Hematopoietic multipotent progenitor cell treated with erythropoietin and hydrocortisone succinate and interleukin-3 and kit ligand, for 6 days (in vitro differentiated cells): ENCODE measurements around the gene REEP3.
A peak's percentile ranks its signal among the peaks of the same experiment; 100 is the strongest.
"Not testable (repeated sequence)": the region's sequence is repeated elsewhere in the genome, so short reads cannot be mapped to it uniquely, and the experiment has no call there.

ENCODE experiments used
- DNase-seq: peaks from one replicate; pipeline ENCODE4 v3.0.0-alpha.2; 2015

REEP3 gene, protein sequence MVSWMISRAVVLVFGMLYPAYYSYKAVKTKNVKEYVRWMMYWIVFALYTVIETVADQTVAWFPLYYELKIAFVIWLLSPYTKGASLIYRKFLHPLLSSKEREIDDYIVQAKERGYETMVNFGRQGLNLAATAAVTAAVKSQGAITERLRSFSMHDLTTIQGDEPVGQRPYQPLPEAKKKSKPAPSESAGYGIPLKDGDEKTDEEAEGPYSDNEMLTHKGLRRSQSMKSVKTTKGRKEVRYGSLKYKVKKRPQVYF

DNA sequence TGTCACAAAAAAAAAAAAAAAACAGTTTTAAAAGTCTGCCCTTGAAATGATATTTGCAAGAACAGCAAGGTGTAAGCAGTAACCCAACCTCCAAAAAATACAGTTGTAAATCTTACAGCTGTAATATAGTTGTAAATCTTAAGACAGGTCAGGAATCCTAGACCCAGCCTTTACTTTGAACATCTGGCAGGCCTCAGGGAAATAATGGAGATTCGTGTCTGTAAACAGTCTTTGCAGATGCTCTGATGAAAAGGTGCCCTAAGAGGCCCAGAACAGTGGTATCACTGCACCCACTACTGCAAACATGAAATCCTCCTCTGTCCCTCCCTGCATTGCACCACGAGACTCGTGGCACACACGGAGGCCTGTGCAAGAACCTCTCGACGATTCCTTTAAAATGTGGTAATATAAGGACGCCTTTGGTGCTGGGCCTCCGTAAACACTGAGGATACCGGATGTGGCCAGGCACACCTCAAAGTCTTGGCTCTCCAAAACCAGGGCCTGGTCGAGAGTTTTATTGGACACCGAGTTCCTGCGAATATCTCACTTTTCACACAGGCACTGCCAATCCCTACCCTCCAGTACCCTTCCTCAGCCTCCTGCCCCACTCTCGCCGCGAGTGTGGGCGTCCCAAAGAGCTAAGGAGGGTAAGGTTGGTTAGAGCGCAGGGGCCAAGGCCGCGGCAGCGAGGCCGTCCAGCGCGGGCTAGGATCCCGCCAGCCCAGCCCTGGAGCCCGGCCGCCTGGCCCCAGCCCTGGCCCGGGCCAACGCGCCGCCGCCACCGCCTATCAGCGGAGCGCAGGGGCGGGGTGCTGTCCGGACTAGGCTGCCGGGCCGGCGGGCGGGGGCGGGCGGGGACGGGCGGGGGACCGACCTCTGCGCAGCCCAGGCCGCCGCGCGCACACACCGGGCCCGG is at the start of gene REEP3:
REEP3 (plus strand) TSS at position 902 of the 916 bp plus-strand sequence. CDS start 145 bp downstream, outside the sequence.
- DNase-seq: peak; percentile 78

DNA sequence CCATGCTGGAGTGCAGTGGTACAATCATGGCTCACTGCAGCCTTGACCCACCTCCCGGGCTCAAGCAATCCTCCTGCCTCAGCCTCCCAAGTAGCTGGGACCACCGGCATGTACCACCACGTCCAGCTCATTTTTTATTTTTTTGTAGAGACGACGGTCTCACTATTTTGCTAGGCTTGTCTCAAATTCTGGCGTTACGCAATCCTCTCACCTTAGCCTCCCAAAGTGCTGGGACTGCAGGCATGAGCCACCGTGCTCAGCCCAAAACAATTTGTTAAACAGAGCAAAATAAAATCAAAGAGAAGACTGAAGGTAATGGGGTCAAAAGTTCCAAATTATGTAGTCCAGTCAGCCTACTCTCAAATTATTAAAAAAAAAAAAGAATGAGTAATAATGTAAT is 46.7 kb upstream of the REEP3 start:
- DNase-seq: no peak

DNA sequence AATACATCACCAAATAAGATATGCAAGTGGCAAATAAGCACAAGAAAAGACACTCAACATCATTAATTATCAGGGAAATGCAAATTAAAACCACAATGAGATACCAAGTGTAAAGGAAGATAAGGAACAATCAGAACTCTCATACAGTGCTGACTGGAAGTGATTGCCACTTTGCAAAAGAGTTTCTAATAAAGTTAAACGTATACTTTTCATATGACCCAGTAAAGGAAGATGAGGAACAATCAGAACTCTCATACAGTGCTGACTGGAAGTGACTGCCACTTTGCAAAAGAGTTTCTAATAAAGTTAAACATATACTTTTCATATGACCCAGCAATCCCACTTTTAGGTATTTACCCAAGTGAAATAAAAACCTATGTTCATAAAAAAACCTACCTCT is 43.3 kb upstream of the REEP3 start:
- DNase-seq: peak; percentile 32

DNA sequence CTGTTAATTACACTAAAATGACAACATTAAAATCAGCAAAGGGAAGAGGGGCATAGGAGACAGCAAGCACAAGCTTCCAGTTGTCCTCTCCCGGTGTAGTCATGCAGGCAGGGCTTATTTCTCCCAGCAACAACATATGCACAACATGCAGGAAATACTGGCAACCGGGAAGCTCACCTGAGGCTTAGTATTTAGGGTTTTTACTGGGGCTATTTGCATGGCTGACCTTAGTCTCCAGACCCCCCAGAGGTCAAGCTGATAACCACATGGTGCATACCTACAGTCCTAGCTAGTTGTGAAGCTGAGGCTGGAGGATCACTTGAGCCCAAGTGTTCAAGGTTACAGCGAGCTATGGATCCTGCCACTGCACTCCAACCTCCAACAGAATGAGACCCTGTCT is 42.6 kb upstream of the REEP3 start:
- no peak for DNase-seq

DNA sequence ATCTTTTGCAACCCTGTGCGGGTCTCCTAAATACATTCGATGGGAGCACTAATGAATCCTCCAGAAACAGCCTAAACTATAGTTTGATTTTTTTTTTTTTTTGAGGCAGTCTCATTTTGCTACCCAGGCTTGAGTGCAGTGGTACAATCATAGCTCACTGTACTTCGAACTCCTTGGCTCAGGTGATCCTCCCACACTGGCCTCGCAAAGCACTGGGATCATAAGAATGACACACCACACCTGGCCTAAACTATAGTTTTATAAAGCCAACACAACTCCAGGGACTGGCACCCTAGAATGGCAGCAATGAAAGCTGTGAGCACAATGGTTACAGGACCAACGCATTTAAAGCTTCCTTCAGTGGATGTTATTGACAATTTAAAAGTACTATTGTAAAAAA is 41.0 kb upstream of the REEP3 start:
- no peak for DNase-seq

DNA sequence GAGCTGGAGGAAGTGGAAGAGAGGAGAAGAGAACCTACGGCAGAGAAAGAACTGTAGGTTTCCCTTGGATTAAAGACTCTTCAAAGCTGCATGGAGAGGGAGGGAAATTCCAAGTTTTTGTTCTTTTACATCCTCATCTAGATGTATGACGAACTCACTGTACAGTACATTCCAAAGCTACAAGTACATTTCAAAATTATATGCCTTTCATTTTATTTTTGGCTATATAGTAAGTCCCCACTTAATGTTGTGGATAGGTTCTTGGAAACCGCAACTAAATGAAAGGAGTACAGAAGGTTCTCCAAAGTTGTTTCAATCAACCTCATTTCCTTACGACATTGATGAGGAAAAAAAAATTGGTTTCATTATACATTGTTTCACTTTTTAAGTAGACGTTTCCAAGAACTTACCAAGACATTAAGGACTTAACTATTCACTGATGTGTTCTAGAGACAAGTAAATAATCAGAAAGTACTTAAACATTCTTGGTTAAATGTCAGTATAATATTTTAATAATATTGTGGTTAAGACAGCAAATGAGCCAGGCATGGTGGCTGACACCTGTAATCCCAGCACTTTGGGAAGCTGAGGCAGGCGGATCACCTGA is 39.3 kb upstream of the REEP3 start:
- no peak for DNase-seq

DNA sequence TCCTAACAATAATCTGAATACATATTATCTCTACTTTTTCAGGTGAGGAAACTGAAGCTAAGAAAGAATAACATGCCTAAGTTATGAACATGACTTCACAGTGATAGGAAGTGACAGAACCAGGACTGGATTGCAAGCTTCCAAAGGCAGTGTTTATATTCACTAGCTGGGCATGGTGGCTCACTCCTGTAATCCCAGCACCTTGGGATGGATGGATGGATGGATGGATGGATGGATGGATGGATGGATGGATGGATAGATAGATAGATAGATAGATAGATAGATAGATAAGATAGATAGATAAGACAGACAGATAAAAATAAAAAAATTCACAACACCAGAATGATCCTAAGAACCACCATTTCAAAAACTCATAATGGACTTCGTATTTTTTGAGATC is 37.2 kb upstream of the REEP3 start:
- no peak for DNase-seq

DNA sequence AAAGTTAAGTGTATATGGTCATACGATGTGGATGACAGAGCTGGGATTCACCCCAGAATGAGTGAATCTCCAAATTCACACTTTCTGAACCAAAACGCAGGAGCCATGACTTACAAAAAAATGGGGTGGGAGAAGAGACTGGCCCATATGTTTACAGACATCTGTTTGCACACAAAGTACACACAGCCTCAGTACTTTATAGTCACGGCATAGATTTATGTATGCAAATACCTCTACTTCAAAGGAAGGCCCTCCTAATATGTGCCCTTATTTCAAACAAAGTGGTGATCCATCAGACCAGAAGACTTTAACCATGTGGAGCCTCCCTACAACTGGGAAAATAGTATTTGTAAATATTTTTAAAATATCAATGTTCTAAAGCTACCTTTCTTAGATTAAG is 33.2 kb upstream of the REEP3 start:
- DNase-seq: no peak

DNA sequence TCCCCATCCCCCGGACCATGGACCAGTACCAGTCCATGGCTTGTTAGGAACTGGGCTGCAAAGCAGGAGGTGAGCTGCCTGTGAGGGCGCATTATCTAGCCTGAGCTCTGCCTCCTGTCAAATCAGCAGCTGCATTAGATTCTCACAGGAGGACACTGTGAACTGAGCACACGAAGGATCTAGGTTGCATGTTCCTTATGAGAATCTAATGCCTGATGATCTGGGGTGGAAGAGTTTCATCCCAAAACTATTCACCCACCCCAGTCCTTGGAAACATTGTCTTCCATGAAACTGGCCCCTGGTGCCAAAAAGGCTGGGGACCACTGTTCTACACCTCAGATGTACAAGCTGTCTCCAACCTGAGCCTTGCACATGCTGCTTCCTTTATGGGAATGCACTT is 31.4 kb upstream of the REEP3 start:
- DNase-seq: no peak

DNA sequence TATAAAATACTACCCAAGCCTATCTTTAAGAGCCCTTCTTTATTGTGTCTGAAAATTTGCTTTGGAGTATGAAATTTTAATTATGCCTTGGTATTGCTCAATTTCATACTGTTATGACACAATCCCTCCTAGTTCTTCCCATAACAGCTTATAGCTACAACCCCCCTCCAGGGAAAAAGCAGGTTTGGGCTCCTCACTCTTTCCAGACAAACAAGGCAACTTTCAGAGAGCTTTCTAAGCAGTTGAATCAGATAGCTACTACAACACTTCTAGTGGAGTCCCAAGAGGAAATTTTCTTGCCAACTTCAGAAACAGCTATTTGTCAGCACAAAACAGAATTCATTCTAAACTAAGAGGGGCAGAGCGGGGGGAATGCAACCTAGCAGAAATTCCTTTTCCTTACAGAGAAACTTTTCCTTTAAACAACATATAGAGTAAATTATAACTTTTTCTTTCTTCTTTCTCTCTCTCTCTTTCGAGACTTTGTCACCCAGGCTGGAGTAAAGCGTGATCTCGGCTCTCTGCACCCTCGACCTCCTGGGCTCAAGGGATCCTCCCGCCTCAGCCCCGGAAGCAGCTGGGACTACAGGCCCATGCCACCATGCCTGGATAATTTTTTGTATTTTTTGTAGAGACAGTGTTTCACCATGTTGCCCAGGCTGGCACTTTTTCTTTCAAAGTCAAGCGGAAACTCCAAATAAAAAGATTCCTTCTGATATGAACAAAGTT is 29.4 kb upstream of the REEP3 start:
- peak; percentile 11 for DNase-seq

DNA sequence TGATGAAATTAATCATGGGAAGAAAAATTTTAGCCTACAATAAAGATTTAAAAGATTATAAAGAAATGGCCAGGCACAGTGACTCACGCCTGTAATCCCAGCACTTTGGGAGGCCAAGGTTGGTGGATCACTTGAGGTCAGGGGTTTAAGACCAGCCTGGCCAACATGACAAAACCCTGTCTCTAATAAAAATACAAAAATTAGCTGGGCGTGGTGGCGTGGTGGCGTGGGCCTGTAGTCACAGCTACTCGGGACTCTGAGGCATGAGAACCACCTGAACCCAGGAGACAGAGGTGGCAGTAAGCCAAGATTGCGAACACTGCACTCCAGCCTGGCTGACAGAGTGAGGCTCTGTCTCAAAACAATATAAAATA is 28.9 kb upstream of the REEP3 start:
- DNase-seq: not testable (repeated sequence)

DNA sequence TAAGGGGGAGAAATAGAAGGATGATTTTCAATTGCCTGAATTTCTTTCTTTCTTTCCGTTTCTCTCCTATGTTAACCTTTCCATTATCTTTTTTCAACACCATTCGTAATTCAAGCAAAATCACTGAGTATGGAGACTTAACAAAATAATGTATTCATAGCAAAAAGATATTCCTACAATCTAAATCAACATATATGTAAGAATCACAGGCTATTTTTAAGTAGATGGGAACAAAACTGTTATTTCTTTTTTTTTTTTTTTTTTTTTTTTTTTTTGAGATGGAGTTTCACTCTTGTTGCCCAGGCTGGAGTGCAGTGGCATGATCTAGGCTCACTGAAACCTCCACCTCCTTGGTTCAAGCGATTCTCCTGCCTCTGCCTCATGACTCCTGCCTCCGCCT is 28.2 kb upstream of the REEP3 start:
- no peak for DNase-seq

DNA sequence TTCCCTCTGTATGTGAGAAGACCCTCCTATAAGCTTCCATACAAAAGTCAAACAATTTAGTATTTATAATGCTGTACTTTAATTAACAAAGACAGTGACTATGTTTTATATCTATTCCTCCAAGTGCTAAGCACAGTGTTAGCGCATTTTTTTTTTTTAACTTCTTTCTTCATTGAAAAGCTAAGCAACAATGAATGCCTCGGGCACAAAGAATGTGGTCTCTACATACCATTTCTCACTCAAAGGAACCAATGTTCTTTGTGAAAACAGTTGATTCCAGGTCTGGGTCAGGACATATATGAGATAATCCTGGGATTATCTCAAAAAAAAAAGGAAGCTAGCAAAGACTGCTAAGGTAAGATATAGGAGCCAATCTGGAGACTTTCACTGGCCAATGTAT is 26.2 kb upstream of the REEP3 start:
- no peak for DNase-seq

DNA sequence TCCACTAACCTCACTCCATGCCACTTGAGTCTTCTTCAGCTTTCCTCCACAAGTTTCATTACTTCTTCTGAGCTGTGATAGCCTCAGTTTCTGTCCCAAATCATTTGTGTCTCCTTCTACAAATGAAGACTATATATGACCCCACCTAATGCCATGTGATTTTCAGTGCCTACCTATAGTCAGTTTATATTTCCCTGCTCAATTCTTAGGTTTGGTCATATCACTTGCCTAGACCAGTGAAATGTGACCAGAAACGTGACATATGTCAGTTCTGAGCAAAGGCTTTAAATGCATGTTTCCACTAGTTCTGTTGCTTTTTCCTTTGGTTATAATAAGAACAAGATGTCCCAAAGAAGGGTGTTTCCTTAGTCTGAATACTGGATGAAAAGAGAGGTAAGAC is 24.6 kb upstream of the REEP3 start:
- DNase-seq: no peak

DNA sequence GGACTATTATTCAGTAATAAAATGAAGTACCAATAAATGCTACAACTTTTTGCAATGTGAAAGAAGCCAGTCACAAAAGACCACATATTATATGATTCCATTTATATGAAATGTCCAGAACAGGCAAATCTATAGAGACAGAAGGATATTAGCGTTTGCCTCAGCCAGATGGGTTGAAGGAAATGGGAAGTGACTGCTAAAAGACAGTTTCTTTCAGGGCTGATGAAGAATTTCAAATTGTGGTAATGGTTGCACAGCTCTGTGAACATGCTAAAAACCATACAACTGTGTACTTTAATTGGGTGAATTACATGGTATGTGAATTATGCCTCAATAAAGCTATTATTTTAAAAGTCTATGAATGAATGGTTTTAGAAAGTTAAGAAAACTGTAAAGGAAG is 23.9 kb upstream of the REEP3 start:
- no peak for DNase-seq

DNA sequence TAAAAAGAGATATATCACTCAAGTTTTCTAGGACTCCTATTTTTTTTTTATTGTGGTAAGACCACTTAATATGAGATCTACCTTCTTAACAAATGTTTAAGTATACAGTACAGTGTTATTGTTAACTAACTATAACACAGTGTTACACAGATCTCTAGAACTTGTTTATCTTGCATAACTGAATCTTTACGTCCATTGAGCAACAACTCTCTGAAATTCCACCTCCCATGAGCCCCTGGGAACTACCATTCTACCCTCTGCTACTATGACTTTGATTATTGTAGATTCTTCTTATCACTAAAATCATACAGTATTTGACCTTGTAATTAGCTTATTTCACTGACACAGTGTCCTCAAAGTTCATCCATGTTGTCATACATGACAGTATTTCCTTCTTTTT is 22.5 kb upstream of the REEP3 start:
- no peak for DNase-seq

DNA sequence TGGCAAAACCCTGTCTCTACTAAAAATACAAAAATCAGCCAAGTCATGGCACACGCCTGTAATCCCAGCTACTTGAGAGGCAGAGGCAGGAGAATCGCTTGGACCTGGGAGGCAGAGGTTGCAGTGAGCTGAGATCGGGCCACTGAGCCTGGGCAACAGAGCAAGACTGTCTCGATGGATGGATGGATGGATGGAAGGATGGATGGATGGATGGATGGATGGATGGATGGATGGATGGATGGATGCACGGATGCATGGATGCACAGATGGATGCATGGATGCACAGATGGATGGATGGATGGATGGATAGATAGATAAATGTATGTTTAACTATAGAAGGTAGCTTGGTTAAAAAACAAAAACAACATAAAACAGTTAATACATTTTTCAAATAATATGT is 20.6 kb upstream of the REEP3 start:
- DNase-seq: not testable (repeated sequence)

DNA sequence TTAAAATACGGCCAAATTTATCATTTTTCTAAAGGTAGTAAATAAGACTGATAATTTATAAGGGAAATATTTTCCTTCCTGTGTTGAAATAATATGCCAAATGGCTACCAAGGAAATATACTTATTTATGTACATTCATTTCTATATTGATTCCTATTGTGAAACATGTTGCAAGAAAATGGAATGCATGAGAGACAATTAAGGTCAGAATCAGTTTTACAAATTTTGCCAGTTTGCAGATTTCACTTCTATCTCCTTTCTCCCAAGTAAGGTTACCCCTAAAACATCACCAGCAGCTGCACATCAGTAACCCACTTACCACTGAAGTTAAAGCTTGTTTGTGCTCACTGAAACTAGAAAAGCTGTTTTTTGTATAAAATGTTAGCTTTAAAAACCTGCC is 19.2 kb upstream of the REEP3 start:
- DNase-seq: no peak

DNA sequence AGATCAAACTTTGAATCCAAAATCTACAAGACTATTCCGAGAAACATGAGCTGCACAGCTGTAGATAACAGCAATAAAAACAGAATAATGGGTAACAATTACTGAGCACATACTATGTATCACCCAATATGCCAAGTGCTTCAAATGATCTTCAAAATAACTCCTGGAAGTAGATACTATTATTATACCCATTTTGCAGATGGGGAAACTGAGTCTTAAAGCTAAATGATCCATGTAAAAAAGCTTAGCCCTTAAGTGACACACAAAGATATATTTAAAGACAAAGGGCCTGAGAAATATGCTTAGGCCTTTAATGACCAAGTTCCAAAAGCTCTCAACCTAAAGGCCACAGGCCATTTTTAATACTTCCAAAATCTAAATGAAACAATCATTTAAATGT is 18.4 kb upstream of the REEP3 start:
- DNase-seq: no peak

DNA sequence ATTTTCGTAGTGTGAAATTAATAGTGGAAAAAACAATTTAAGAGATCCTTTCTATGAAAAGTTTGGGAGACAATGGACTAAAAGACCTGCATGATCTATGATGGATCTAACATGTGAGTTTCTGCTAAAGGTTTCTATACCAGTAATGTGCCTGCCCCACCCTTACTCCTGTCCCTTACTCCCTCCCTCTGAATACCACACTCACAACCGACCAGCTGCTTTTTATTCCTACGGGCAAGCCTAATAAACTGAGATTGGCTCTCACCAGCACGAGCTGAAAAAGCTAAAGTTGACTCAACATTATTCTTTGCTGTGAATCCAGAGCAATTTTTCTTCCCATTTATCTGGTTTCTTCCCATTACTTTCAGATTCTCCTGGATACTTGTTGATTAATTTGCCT is 17.8 kb upstream of the REEP3 start:
- DNase-seq: no peak

DNA sequence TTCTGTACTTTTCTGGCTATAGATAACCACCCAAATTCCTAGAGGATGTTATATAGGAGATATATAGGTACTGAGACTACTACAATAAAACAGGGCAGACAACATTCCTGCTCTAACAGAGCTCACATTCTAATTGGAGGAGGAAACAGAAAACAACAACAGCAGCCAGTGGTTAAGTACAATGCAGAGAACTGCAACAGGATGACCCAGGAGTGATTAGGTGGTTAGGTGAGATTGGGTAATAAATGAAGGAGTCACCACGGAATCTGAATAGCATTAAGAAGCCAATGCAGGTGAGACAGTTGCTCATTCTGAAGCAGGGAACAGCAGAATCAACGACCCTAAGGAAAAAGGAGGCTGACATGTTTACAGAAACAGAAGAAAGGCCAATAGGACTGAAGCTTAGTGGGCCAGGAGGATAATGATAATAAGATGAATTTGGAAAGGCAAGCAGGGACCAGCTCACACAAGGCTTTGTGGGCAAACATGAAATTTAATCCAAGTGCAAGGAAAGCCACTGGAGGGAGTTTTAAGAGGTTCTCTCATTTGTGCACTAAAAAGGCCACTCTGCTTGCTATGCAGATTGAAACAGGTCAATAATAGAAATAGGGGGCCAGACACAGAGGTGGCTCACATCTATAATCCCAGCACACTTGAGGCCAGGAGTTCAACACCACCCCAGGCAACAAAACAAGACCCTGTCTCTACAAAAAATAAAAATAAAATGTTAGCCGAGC is 16.9 kb upstream of the REEP3 start:
- DNase-seq: no peak

DNA sequence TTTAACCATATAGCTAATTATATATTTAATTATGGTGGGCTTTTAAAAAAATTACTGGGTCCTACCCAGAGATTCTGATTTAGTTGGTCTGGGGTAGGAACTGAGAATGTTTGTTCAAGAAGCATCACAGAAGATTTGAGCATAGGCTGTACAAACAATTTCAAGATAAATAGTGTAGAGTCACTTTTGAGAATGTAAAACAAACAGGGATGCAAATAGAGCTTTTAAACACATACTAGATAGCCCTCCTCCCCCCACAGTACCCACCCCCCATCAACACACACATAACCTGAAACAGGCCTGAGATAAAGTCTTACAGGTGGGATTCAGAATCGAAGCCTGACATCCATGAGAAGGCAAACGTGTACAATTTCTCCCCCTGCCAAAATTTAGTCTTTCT is 15.6 kb upstream of the REEP3 start:
- DNase-seq: no peak

DNA sequence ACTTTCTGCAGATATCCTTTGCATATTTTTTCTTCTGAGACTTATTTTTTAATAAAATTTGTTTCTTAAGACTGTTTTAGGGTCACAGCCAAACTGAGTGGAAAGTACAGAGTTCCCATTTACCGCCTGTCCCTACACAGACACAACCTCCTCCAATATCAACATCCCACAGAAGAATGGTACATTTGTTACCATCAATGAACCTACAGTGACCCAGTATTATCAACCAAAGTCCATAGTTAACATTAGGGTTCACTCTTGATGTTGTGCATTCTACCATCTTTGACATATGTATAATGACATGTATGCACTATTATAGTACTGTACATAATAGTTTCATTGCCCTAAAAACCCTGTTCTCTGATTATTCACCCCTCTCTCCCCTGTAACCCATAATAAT is 14.6 kb upstream of the REEP3 start:
- no peak for DNase-seq
